ENCODE measurements around the gene IRF2. TPM values are rescaled to one million over a fixed set of nuclear protein-coding genes. Genes with fewer than 3 reads are reported as not detected.
"Not testable (repeated sequence)": the region's sequence is repeated elsewhere in the genome, so short reads cannot be mapped to it uniquely, and the experiment has no call there.

The IRF2 gene
- total RNA-seq, 2 experiments from 2014 or later, result 48.1 to 50.9 TPM

- POLR2A ChIA-PET, result no interaction called here
- Mint-ChIP-seq H3K4me1 (ENCODE audit: low read depth) (peaks cover 10% of the 10 kb centered on the region), H3K36me3 (no peaks in the 10 kb centered on the region), H3K27ac (no peak overlapping the region), H3K27me3 (no peaks in the 10 kb centered on the region), H3K9me3 (peaks cover 6% of the 10 kb centered on the region), H3K4me3 (no peak overlapping the region)
- intact Hi-C loops (cut with micrococcal nuclease), result no loop called here
- CTCF ChIA-PET, result interaction anchor here (0.8 kb wide), 1 partner anchor 94 kb away, joined by 3 read pairs; no protein-coding TSS in a partner anchor
- peak; percentile 43 for DNase-seq
Observed at GRCh38 chr4:184355111-184355604, 119.2 kb downstream of the IRF2 start.

GRCh38 chr4:184352891-184353290 lies 121.5 kb downstream of the IRF2 start:
- no peak overlapping the region for H3K27ac Mint-ChIP-seq
- POLR2A ChIA-PET, result no interaction called here
- peaks cover 6% of the 10 kb centered on the region for H3K9me3 Mint-ChIP-seq
- no peak overlapping the region for H3K4me3 Mint-ChIP-seq
- no peaks in the 10 kb centered on the region for H3K36me3 Mint-ChIP-seq
- H3K27me3 Mint-ChIP-seq, result no peaks in the 10 kb centered on the region
- H3K4me1 Mint-ChIP-seq (ENCODE audit: low read depth), result peaks cover 10% of the 10 kb centered on the region
- no peak for DNase-seq
- CTCF ChIA-PET, result no interaction called here
- intact Hi-C loops (cut with micrococcal nuclease), result no loop called here

- Mint-ChIP-seq H3K27ac (no peak overlapping the region), H3K9me3 (peaks cover 3% of the 10 kb centered on the region), H3K4me3 (no peak overlapping the region), H3K36me3 (no peaks in the 10 kb centered on the region), H3K27me3 (no peaks in the 10 kb centered on the region), H3K4me1 (ENCODE audit: low read depth) (peaks cover 10% of the 10 kb centered on the region)
- intact Hi-C loops (cut with micrococcal nuclease), result no loop called here
- POLR2A ChIA-PET, result no interaction called here
- CTCF ChIA-PET, result no interaction called here
- no peak for DNase-seq
Observed at GRCh38 chr4:184351560-184352451, 122.5 kb downstream of the IRF2 start.

- POLR2A ChIA-PET, result no interaction called here
- Mint-ChIP-seq H3K27ac (no peak overlapping the region), H3K9me3 (peaks cover 3% of the 10 kb centered on the region), H3K27me3 (no peaks in the 10 kb centered on the region), H3K36me3 (no peaks in the 10 kb centered on the region), H3K4me1 (ENCODE audit: low read depth) (peaks cover 10% of the 10 kb centered on the region), H3K4me3 (no peak overlapping the region)
- intact Hi-C loops (cut with micrococcal nuclease), result no loop called here
- no peak for DNase-seq
- CTCF ChIA-PET, result no interaction called here
Observed at GRCh38 chr4:184350964-184351363, 123.4 kb downstream of the IRF2 start.

- DNase-seq, result no peak
- Mint-ChIP-seq H3K27me3 (no peaks in the 10 kb centered on the region), H3K9me3 (peaks cover 3% of the 10 kb centered on the region), H3K36me3 (no peaks in the 10 kb centered on the region), H3K4me3 (no peak overlapping the region), H3K4me1 (ENCODE audit: low read depth) (peaks cover 8% of the 10 kb centered on the region), H3K27ac (no peak overlapping the region)
- ChIA-PET CTCF (no interaction called here), POLR2A (no interaction called here)
- intact Hi-C loops (cut with micrococcal nuclease), result no loop called here
Observed at GRCh38 chr4:184350213-184350817, 124.0 kb downstream of the IRF2 start.

GRCh38 chr4:184349283-184350039 lies 124.9 kb downstream of the IRF2 start:
- intact Hi-C loops (cut with micrococcal nuclease), result no loop called here
- Mint-ChIP-seq H3K4me1 (ENCODE audit: low read depth) (peaks cover 7% of the 10 kb centered on the region), H3K9me3 (peaks cover 3% of the 10 kb centered on the region), H3K4me3 (no peak overlapping the region), H3K27ac (no peak overlapping the region), H3K27me3 (no peaks in the 10 kb centered on the region), H3K36me3 (no peaks in the 10 kb centered on the region)
- ChIA-PET CTCF (no interaction called here), POLR2A (no interaction called here)
- DNase-seq, result no peak

- intact Hi-C loops (cut with micrococcal nuclease), result no loop called here
- no peak overlapping the region for H3K4me3 Mint-ChIP-seq
- POLR2A ChIA-PET, result no interaction called here
- H3K4me1 Mint-ChIP-seq (ENCODE audit: low read depth), result peaks cover 15% of the 10 kb centered on the region
- no peak for DNase-seq
- no peaks in the 10 kb centered on the region for H3K36me3 Mint-ChIP-seq
- no peaks in the 10 kb centered on the region for H3K27me3 Mint-ChIP-seq
- peaks cover 3% of the 10 kb centered on the region for H3K9me3 Mint-ChIP-seq
- CTCF ChIA-PET, result interaction anchor here (0.9 kb wide), 1 partner anchor 9 kb away, joined by 3 read pairs; no protein-coding TSS in a partner anchor
- no peak overlapping the region for H3K27ac Mint-ChIP-seq
Observed at GRCh38 chr4:184348311-184349233, 125.8 kb downstream of the IRF2 start.

- Mint-ChIP-seq H3K4me1 (ENCODE audit: low read depth) (peaks cover 20% of the 10 kb centered on the region), H3K4me3 (no peak overlapping the region), H3K36me3 (no peaks in the 10 kb centered on the region), H3K27ac (no peak overlapping the region), H3K27me3 (no peaks in the 10 kb centered on the region), H3K9me3 (peaks cover 3% of the 10 kb centered on the region)
- POLR2A ChIA-PET, result no interaction called here
- intact Hi-C loops (cut with micrococcal nuclease), result no loop called here
- DNase-seq, result no peak
- CTCF ChIA-PET, result no interaction called here
Observed at GRCh38 chr4:184347251-184348239, 126.8 kb downstream of the IRF2 start.

- CTCF ChIA-PET, result no interaction called here
- Mint-ChIP-seq H3K4me1 (ENCODE audit: low read depth) (peaks cover 20% of the 10 kb centered on the region), H3K4me3 (no peak overlapping the region), H3K27ac (no peak overlapping the region), H3K27me3 (no peaks in the 10 kb centered on the region), H3K36me3 (no peaks in the 10 kb centered on the region), H3K9me3 (peaks cover 3% of the 10 kb centered on the region)
- intact Hi-C loops (cut with micrococcal nuclease), result no loop called here
- POLR2A ChIA-PET, result no interaction called here
- no peak for DNase-seq
Observed at GRCh38 chr4:184346682-184347081, 127.7 kb downstream of the IRF2 start.

- H3K27me3 Mint-ChIP-seq; H3K36me3 Mint-ChIP-seq; DNase-seq; CTCF ChIA-PET; POLR2A ChIA-PET; H3K4me3 Mint-ChIP-seq; H3K9me3 Mint-ChIP-seq; H3K27ac Mint-ChIP-seq; intact Hi-C loops (cut with micrococcal nuclease): not testable (repeated sequence)
- H3K4me1 Mint-ChIP-seq (ENCODE audit: low read depth), result peaks cover 20% of the 10 kb centered on the region
Observed at GRCh38 chr4:184346273-184346672, 128.1 kb downstream of the IRF2 start.

GRCh38 chr4:184345573-184345922 lies 128.8 kb downstream of the IRF2 start:
- H3K4me1 Mint-ChIP-seq (ENCODE audit: low read depth), result peaks cover 20% of the 10 kb centered on the region
- DNase-seq, result no peak
- POLR2A ChIA-PET, result no interaction called here
- no peak overlapping the region for H3K27ac Mint-ChIP-seq
- H3K27me3 Mint-ChIP-seq, result no peaks in the 10 kb centered on the region
- no peaks in the 10 kb centered on the region for H3K9me3 Mint-ChIP-seq
- CTCF ChIA-PET, result no interaction called here
- no peaks in the 10 kb centered on the region for H3K36me3 Mint-ChIP-seq
- intact Hi-C loops (cut with micrococcal nuclease), result loop anchor here (2.0 kb wide), 1 partner anchor 27 kb away; no protein-coding TSS in a partner anchor
- H3K4me3 Mint-ChIP-seq, result no peak overlapping the region

Data from activated CD4-positive, alpha-beta memory T cell treated with anti-CD3 and anti-CD28 coated beads for 36 hours (primary cell).